ENCODE results near the gene PRKAG1.
"Not testable (repeated sequence)": the region's sequence is repeated elsewhere in the genome, so short reads cannot be mapped to it uniquely, and the experiment has no call there.

GRCh38 chr12:49061916-49062315, 43.3 kb upstream of the PRKAG1 start:
- TF ChIP-seq, protein P1, sequence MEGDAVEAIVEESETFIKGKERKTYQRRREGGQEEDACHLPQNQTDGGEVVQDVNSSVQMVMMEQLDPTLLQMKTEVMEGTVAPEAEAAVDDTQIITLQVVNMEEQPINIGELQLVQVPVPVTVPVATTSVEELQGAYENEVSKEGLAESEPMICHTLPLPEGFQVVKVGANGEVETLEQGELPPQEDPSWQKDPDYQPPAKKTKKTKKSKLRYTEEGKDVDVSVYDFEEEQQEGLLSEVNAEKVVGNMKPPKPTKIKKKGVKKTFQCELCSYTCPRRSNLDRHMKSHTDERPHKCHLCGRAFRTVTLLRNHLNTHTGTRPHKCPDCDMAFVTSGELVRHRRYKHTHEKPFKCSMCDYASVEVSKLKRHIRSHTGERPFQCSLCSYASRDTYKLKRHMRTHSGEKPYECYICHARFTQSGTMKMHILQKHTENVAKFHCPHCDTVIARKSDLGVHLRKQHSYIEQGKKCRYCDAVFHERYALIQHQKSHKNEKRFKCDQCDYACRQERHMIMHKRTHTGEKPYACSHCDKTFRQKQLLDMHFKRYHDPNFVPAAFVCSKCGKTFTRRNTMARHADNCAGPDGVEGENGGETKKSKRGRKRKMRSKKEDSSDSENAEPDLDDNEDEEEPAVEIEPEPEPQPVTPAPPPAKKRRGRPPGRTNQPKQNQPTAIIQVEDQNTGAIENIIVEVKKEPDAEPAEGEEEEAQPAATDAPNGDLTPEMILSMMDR (conservative IDR thresholded peaks at IDR 0.05; ENCODE audit: low read length) = not testable (repeated sequence)
- TF ChIP-seq EZH2phosphoT487 (IDR thresholded peaks at IDR 0.05; ENCODE audit: borderline replicate concordance, low read depth, low read length) = not testable (repeated sequence)

All from OCI-LY7 (cell line).